Vein endothelial cell (primary cell): ENCODE results near the gene LHX3. TPM values are rescaled to one million over a fixed set of nuclear protein-coding genes. Genes with fewer than 3 reads are reported as not detected.

Experiments
- total RNA-seq: library from RNA; depleted of rRNA; stranded (reverse); fragments of >200 nt; gene quantifications from 2 replicates; pipeline ENCODE4 v1.2.3, GENCODE V29; 2012

Gene LHX3
- not detected in 2 replicates for total RNA-seq

GRCh38 chr9:136204838-136205706 is at the start of gene LHX3:
LHX3 (minus strand) TSS chr9:136205128; CDS start chr9:136205012, 116 bp downstream.

GRCh38 chr9:136245219-136246150 is 40.6 kb upstream of the LHX3 start, which contains the start of gene QSOX2:
QSOX2 (minus strand) TSS chr9:136245812; CDS start chr9:136245803, 9 bp downstream.

Other genes starting within 250 kb of the LHX3 start
- 36.2 and 38.5 TPM in 2 replicates for gene UBAC1, start 243.8 kb downstream of the LHX3 start, total RNA-seq
- gene NACC2, start 109.8 kb downstream of the LHX3 start, total RNA-seq, result 34.1 and 39.5 TPM in 2 replicates
- gene TMEM250, start 86.3 kb downstream of the LHX3 start, total RNA-seq, result 59.8 and 72.8 TPM in 2 replicates
- 14.4 and 15.1 TPM in 2 replicates for gene QSOX2, start 40.7 kb upstream of the LHX3 start, total RNA-seq
- gene CCDC187, start 99.0 kb upstream of the LHX3 start, total RNA-seq, result not detected in 2 replicates
- gene GPSM1, start 122.4 kb upstream of the LHX3 start, total RNA-seq, result 29.6 and 47.4 TPM in 2 replicates
- gene DNLZ, start 158.6 kb upstream of the LHX3 start, total RNA-seq, result 9.0 and 10.8 TPM in 2 replicates
- gene CARD9, start 168.5 kb upstream of the LHX3 start, total RNA-seq, result 0.57 and 0.65 TPM in 2 replicates
- 19.5 and 25.8 TPM in 2 replicates for gene SNAPC4, start 195.0 kb upstream of the LHX3 start, total RNA-seq
- gene ENTR1, start 205.5 kb upstream of the LHX3 start, total RNA-seq, result 36.5 and 37.6 TPM in 2 replicates
- 55.5 and 60.7 TPM in 2 replicates for gene PMPCA, start 205.5 kb upstream of the LHX3 start, total RNA-seq
- 15.3 and 16.3 TPM in 2 replicates for gene INPP5E, start 234.7 kb upstream of the LHX3 start, total RNA-seq